GDM1 (cell line): ENCODE results near the gene MMEL1.
"Not testable (repeated sequence)": the region's sequence is repeated elsewhere in the genome, so short reads cannot be mapped to it uniquely, and the experiment has no call there.

ENCODE experiments used
- DNase-seq: peaks from one replicate; lab custom pipeline; 2025; lab: John Stamatoyannopoulos, UW

MMEL1 gene

GRCh38 chr1:2590233-2591141, 42.3 kb downstream of the MMEL1 start:
- no peak for DNase-seq

GRCh38 chr1:2589431-2590232, 43.2 kb downstream of the MMEL1 start:
- no peak for DNase-seq

GRCh38 chr1:2588661-2589430, 44.0 kb downstream of the MMEL1 start:
- no peak for DNase-seq

- no peak for DNase-seq
Observed at GRCh38 chr1:2587860-2588571, 44.8 kb downstream of the MMEL1 start.

DNA sequence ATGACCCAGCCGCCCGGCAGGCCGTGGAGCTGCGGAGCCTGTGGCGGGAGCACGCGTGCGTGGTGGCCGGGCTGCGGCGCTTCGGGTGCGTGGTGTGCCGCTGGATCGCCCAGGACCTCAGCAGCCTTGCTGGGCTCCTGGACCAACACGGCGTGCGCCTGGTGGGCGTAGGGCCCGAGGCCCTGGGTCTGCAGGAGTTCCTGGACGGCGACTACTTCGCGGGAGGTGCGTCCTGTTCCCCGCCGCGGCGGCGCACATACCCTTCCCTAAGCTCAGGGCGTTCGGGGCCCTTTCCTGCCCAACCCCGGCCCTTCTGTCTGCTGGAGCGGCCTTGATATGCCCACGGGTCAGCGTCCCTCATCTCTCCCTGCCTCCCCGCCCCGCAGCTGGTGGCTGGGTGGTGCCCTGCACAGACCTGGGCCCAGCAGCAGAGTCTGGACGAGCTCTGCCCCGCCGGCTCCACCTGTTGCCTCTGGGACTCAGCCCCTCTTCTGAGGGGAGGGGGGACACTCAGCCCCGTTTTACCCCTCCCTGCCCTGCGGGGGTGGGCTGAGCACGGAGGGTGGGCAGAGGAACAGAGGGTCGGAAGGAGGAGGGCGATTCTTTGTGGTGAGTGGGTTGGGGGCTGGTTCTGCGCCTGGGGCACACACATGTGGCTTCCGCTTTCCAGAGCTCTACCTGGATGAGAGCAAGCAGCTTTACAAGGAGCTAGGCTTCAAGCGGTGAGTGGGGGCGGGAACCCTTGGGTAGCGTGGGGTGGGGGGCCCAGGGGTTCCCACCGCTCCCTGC, 45.6 kb downstream of the MMEL1 start:
- no peak for DNase-seq

GRCh38 chr1:2586154-2587070, 46.4 kb downstream of the MMEL1 start, which contains the start of gene PRXL2B:
TSS of gene PRXL2B (plus strand) at chr1:2586777. CDS start at chr1:2586886, 109 bp downstream.
- DNase-seq: peak; percentile 99

- DNase-seq: peak; percentile 76
Observed at GRCh38 chr1:2585318-2586092, 47.3 kb downstream of the MMEL1 start.

DNA sequence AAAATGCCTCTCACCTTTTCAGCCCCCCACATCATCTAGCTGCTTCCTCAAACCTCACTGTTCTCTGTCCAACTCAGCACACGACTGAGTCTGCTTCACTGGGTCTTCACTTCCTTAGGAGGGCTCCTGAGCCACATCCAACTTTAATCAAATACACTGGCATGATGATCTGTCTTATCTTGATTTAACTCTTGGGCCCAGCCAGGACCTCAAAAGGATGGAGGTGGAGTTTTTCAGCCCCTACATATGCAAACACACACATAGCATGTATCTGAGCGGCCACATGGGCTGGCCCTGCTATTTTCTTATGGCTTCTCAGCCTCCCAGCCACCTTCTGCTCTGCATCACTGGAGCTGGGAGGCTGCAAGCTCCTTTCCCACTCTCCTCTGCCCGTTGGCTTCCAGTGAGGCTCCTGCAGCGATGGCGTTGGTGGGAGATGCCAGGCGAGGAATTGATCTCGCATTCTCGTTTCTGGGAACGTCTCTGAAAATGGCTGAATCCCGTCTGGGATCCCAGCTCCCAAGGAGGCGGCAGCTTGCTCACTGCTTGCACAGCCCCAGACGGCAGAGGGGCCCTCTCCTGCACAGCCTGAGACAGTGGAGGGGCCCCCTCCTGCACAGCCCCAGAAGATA, 48.0 kb downstream of the MMEL1 start:
- no peak for DNase-seq

DNA sequence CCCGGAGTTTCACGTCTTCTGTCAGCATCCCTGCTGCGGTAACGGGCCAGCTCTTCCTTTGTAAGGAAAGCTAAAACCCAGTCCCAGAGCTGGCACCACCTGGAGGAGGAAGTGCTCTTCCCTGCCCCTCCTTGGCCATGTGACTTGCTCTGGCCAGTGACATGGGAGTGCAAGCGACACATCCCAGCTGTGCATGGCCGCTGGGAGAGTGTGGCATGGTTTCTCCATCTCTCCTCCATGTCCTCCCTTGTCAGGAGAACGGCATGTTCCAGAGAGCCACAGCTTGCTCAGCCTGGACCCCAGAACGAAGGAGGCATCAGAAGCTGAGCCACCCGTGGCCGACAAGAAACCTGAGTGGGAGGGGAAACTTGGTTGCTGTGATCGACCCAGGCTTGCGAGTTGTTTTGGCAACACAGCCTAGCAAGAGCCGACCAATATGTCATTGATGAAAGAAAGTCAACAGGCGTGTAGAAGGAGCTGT, 48.9 kb downstream of the MMEL1 start:
- no peak for DNase-seq

DNA sequence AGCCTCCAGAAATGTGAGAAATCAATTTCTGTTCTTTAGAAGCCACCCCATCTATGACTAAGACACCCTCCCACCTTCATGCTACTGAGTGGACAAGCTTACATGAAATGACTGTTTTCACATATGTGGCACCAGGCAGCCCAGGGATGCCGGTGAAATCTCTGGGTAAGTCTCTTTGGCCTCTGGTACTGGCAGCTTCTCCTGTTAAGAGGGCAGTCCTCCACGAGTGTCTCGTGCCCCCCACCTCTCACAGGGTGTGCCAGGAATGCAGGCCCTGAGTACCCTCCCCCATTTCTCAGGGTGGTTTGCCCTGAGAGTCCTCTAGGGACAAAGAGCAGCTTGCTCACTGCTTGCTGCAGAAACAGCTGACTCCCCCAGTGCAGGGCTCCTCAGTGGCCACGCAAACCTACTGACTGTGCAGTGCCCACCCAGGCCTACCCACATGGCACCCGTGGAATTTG, 49.5 kb downstream of the MMEL1 start:
- no peak for DNase-seq

- DNase-seq: no peak
Observed at GRCh38 chr1:2582391-2582790, 50.4 kb downstream of the MMEL1 start.

DNA sequence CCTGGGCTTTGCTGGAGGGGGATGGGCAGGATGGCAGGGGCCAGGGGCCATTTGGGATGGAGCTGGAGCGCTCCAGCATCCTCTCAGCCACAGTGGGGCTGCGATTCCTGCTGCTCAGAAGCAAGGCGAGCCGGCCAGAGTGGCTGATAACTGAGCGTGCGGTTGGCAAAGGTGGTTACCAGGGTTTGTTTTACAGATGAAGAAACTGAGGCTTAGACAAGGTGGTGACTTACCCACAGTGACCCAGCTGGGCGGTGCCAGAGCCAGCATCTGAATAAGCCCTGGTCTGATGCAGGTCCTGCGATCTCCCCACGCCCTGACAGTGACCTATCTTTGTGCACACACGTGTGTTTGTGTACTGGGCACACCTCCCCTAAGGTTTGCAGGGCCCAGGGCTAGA, 52.1 kb downstream of the MMEL1 start:
- no peak for DNase-seq

GRCh38 chr1:2578758-2579118, 54.1 kb downstream of the MMEL1 start:
- DNase-seq: no peak

- not testable (repeated sequence) for DNase-seq
Observed at GRCh38 chr1:2577565-2578075, 55.2 kb downstream of the MMEL1 start.

- no peak for DNase-seq
Observed at GRCh38 chr1:2575801-2576663, 56.8 kb downstream of the MMEL1 start.

GRCh38 chr1:2574350-2574749, 58.5 kb downstream of the MMEL1 start:
- no peak for DNase-seq
